EL (cell line): ENCODE data around the gene GRK4.
"Not testable (repeated sequence)": the region's sequence is repeated elsewhere in the genome, so short reads cannot be mapped to it uniquely, and the experiment has no call there.

Experiments used
- DNase-seq: peaks from one replicate; pipeline ENCODE4 v3.0.0-alpha.2; 2016

The GRK4 gene

DNA sequence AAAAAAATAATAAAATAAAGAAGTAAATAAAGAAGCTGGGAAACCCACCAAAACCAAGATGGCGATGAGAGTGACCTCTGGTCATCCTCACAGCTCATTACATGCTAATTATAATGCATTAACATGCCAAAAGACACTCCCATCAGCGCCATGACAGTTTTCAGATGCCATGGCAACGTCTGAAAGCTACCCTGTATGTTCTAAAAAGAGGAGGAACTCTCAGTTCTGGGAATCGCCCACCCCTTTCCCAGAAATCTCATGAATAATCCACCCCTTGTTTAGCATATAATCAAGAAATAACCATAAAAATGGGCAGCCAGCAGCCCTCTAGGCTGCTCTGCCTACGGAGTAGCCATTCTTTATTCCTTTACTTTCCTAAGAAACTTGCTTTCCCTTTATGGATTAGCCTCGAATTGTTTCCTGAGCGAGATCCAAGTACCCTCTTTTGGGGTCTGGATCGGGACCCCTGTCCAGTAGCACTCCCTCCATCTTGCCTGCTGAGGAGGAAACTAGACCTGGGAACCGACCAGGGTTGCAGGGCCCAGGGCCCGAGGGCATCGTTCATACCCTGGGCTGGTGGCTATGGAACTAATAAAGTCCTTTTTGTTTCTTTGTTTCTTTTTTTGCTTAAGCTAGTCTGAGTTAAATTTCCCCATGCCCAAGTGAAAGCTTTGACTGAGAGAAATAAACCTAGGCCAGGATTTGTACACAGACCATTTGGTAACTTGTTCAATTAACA is 80.1 kb downstream of the GRK4 start:
- DNase-seq: no peak

GRCh38 chr4:3044870-3045819 is 81.8 kb downstream of the GRK4 start:
- peak; percentile 23 for DNase-seq

DNA sequence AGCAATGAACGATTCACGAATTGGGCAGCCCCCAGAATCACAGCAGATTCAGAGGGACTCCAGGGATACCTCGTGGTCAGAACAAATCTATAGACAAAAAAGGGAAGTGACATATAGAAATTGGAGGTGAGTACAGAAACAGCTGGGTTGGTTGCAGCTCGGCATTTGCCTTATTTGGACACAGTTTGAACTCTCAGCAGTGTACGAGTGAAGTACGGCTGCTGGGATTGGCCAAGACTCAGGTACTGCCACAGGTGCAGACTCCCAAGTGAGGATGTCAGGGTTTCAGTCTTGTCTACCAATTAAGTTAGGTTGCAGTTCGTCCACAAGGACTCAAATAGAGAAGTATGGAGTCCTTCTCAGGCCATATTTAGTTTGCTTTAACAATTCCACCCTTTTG is 82.8 kb downstream of the GRK4 start:
- DNase-seq: no peak

DNA sequence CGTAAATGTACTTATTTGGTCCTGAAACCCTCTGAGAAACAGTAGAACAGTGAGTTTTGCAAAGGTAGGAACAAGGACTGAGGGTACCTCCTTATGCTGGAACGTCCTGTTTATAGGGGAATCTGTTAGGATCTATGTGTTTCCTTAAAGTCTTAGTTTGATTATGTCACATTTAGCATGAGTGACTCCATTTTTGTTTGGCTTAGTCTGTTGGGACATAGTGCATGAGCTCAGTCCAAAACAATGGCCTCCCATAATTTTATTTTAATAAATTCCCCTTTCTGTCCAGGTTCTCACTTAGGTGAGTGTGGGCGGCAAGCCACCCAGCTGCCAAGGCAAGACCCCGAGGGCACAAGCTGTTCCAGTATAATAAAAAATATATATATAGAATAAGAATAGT is 83.3 kb downstream of the GRK4 start:
- DNase-seq: no peak

DNA sequence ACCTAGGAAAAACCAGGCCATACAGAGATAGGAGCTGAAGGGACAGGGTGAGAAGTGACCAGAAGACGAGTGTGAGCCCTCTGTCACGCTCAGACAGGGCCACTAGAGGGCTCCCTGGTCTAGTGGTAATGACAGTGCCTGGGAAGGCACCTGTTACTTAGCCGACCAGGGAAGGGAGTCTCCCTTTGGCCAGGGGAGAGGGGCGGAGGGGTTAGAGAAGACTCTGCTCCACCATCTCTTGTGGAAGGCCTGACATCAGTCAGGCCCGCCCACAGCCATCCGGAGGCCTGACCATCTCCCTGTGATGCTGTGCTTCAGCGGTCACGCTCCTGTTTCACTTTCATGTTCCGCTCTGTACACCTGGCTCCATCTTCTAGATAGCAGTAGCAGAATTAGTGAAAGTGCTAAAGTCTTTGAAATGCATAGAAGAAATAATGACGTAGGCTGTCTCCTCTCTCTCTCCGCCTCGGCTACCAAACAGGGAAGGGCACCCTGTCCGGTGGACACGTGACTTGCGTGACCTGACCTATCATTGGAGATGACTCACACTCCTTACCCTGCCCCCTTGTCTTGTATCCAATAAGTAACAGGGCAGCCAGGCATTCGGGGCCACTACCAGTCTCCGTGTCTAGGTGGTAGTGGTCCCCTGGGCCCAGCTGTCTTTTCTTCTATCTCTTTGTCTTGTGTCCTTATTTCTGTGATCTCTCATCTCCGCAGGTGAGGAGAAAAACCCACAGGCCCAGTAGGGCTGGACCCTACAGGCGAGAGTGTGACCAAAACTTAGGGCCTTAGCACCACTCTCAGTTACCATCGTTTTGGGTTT is 84.3 kb downstream of the GRK4 start:
- DNase-seq: peak; percentile 54

DNA sequence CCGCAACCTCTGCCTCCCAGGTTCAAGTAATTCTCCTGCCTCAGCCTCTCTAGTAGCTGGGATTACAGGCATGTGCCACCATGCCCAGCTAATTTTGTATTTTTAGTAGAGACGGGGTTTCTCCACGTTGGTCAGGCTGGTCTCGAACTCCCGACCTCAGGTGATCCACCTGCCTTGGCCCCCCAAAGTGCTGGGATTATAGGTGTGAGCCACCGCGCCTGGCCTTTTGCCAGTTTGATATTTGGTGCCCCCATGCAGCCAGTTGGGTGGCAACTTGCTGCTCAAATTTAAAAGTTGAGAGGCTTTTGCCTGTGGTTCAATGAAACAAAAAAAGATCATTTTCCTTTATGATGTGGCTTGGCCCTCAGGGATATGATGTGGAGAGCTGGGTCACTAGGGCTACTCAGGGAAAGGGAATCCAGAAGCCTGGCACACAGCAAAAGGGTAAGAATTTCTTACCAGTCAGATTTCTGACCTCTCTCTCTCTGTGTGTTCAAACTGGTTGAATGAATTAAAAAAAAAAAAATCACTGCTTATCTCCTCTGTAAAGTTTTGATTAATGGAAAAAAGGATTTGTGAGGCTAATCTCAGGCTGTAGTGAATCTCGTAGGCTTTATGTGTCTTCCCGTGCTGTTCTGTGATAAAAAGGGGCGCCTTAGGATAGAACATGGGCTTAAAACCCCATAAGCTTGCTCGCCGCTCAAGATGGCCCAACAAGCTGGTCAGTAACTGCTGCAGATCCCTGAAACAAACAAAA is 87.9 kb downstream of the GRK4 start:
- not testable (repeated sequence) for DNase-seq

GRCh38 chr4:3054169-3054759 is 90.9 kb downstream of the GRK4 start:
- no peak for DNase-seq

- DNase-seq: no peak
Measured at GRCh38 chr4:3059943-3060342, 96.6 kb downstream of the GRK4 start.

DNA sequence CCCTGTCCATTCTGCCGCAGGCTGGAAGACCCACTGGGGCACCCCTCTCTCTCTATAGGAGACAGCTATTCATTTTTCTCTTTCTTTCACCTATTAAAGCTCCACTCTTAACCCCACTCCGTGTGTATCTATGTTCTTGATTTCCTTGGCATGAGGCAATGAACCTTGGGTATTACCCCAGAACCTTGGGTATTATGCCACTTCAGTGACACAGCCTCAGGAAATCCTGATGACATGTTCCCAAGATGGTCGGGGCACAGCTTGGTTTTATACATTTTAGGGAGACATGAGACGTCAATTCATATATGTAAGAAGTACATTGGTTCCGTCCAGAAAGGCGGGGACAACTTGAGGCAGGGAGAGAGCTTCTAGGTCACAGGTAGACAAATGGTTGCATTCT is 97.6 kb downstream of the GRK4 start:
- no peak for DNase-seq

GRCh38 chr4:3062471-3062870 is 99.1 kb downstream of the GRK4 start:
- DNase-seq: peak; percentile 46

GRCh38 chr4:3065551-3065950 is 102.2 kb downstream of the GRK4 start:
- no peak for DNase-seq

GRCh38 chr4:3066836-3067400 is 103.5 kb downstream of the GRK4 start:
- no peak for DNase-seq

GRCh38 chr4:3067473-3068001 is 104.2 kb downstream of the GRK4 start:
- DNase-seq: no peak

DNA sequence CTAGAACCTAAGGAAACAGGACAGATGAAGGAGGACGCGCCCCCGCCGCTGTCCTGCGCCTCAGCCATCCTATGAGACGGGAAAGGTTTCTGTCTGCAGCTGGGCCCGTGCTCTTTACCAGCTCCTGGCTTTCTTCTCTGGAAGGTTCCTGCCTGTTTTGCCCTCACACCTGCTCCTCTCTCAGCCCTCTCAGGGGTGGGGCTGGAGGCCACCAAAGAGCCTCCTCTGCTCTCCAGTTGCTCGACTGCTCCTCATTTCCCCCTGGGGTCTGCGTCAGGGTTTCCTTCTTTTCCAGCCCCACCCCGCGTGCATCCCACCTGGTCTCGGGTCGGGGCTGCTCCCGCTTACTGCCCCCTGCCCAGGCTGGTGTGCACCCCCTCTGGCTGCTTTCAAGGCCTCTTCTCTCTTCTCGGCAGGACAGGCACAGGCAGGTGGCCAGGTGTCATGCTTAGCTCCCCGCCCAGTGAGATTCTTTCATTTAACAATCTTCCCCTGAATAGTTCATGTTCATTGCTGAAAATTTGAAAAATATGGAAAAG is 106.4 kb downstream of the GRK4 start:
- no peak for DNase-seq

GRCh38 chr4:3070709-3071500 is 107.5 kb downstream of the GRK4 start:
- DNase-seq: peak; percentile 53

- DNase-seq: no peak
Measured at GRCh38 chr4:3071811-3072210, 108.4 kb downstream of the GRK4 start.

GRCh38 chr4:3073158-3074077 is 110.0 kb downstream of the GRK4 start:
- DNase-seq: no peak

- peak; percentile 93 for DNase-seq
Measured at GRCh38 chr4:3074078-3074845, 110.9 kb downstream of the GRK4 start, which contains the start of the genes HTT and HTT-AS. HTT (plus strand) TSS chr4:3074681; CDS start chr4:3074826, 145 bp downstream. HTT-AS (minus strand) TSS chr4:3074538.
